HG02938 (cell line): ENCODE measurements around the gene KHSRP.

Experiments
- ATAC-seq: cut with Tn5 transposase; IDR thresholded peaks from one replicate; pipeline ENCODE4 v1.9.1; 2021; ENCODE audit warnings: mild to moderate bottlenecking, moderate library complexity; ENCODE audit not compliant: unreplicated experiment

Gene KHSRP, protein sequence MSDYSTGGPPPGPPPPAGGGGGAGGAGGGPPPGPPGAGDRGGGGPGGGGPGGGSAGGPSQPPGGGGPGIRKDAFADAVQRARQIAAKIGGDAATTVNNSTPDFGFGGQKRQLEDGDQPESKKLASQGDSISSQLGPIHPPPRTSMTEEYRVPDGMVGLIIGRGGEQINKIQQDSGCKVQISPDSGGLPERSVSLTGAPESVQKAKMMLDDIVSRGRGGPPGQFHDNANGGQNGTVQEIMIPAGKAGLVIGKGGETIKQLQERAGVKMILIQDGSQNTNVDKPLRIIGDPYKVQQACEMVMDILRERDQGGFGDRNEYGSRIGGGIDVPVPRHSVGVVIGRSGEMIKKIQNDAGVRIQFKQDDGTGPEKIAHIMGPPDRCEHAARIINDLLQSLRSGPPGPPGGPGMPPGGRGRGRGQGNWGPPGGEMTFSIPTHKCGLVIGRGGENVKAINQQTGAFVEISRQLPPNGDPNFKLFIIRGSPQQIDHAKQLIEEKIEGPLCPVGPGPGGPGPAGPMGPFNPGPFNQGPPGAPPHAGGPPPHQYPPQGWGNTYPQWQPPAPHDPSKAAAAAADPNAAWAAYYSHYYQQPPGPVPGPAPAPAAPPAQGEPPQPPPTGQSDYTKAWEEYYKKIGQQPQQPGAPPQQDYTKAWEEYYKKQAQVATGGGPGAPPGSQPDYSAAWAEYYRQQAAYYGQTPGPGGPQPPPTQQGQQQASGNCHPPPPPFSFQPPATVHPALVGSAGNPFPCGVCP

GRCh38 chr19:6424195-6424938, at the start of gene KHSRP:
TSS of gene KHSRP (minus strand) at chr19:6424811. CDS start at chr19:6424701, 110 bp downstream.
- no peak for ATAC-seq

- no peak for ATAC-seq
Observed at GRCh38 chr19:6473647-6474046, 49.0 kb upstream of the KHSRP start.

GRCh38 chr19:6472713-6473112, 48.1 kb upstream of the KHSRP start:
- ATAC-seq = no peak

DNA sequence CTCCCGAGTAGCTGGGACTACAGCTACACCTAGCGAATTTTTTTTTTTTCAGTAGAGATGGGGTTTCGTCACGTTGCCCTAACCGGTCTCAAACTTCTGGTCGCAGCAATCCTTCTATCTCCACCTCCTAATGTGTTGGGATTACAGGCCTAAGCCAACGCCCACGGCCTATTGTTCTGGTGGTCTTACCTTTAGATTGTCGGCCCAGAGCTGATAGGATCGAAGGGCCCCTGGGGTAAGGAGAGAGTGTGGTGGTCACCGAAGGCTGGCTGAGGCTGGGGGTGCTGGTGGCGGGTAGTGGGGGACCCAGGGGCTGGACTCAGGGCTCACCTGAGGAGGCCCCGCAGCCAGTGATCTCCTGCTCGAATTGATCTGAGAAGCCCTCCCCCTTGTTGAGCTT, 46.5 kb upstream of the KHSRP start:
- no peak for ATAC-seq

GRCh38 chr19:6470173-6470572, 45.6 kb upstream of the KHSRP start:
- ATAC-seq = no peak

- no peak for ATAC-seq
Observed at GRCh38 chr19:6467384-6467783, 42.8 kb upstream of the KHSRP start.

GRCh38 chr19:6466526-6467248, 42.1 kb upstream of the KHSRP start:
- ATAC-seq = no peak

DNA sequence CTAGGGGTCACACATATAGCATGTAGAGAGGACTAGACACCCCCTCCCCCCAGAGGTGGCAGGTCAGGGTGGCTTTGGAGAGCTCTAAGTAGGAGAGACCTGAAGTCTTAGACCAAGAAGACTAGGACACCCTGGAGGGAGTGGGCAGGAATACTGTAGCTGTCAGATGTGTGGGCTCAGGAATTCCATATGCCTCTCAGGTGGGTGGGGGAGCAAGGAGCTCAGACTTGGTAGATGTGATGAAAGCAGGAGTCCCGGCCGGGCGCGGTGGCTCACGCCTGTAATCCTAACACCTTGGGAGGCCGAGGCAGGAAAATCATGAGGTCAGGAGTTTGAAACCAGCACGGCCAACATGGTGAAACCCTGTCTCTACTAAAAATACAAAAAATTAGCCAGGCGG, 41.1 kb upstream of the KHSRP start:
- ATAC-seq = no peak

- no peak for ATAC-seq
Observed at GRCh38 chr19:6465006-6465405, 40.4 kb upstream of the KHSRP start.

DNA sequence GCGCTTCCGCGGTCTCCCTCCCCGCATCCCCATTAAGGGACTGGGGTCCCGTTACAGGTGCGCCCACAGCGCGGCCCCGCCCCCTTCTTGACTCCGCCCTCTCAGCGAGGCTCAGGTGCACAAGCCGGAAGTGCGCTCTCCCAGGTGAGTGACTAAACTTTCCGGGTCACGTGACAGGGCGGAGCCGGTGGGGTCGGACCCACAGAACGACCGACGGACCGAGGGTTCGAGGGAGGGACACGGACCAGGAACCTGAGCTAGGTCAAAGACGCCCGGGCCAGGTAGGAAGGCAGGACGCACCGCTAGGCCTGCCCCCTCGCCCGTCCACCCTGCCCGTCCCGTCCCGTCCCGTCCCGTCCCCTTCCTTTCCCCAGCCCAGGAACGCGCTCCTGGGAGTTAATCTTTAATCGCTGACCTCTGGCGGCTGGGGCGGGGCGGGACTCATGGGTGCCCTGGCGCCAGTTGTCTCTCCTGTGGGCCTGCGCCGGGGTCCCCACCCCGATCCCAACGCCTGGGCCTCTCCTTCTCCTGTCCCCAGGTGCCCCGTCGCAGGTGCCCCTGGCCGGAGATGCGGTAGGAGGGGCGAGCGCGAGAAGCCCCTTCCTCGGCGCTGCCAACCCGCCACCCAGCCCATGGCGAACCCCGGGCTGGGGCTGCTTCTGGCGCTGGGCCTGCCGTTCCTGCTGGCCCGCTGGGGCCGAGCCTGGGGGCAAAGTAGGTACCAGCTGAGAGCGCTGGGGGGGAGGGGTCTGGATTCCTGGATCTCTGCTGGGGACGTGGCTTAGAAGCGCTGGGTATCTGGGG, 39.7 kb upstream of the KHSRP start, which contains the start of gene CRB3:
CRB3 (plus strand) TSS at position 202 of the 804 bp plus-strand sequence; CDS start at position 633, 431 bp downstream.
- no peak for ATAC-seq

DNA sequence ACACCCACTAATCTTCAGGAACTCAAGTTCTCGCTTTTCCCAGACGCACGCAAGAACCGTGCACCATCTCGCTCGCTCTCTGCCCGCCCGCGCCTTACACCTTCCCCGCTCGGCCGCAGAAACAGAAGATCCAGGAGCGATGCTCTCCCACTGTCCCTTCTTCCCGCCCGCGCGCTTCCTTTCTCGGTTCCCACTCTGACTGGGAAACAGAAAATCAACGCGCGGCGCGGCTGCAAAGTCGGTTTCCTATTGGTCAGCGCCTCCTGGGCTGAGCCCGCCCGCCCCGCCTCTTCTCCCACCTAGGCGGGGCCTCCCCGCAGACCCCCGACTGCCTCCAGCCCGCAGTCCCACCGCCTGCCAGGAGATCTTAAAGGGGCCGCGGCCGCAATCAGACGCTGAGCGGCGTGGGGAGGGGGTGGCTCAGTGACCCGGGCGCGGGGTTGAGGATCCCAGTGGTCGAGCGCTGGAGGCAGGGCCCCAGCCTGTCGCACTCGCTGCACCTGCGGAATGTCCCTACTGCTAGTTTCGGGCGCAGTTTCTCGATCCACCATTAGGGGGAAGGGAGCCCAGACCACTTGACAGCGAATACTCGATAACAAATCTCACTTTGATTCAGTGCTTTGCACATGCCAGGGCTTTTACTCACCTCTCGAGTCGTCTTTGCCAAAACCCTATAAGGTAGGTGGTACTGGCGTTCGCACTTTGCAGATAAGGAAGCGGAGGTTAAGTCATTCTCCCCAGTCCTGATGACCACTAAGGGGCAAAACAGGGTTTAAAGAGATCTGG, 35.7 kb upstream of the KHSRP start:
- peak; percentile 55 for ATAC-seq

GRCh38 chr19:6459262-6460098, 34.9 kb upstream of the KHSRP start, which contains the start of gene SLC25A23:
TSS of gene SLC25A23 (minus strand) at chr19:6459792. CDS start at chr19:6459628, 164 bp downstream.
- ATAC-seq = no peak

- ATAC-seq = no peak
Observed at GRCh38 chr19:6458695-6459261, 34.2 kb upstream of the KHSRP start.

DNA sequence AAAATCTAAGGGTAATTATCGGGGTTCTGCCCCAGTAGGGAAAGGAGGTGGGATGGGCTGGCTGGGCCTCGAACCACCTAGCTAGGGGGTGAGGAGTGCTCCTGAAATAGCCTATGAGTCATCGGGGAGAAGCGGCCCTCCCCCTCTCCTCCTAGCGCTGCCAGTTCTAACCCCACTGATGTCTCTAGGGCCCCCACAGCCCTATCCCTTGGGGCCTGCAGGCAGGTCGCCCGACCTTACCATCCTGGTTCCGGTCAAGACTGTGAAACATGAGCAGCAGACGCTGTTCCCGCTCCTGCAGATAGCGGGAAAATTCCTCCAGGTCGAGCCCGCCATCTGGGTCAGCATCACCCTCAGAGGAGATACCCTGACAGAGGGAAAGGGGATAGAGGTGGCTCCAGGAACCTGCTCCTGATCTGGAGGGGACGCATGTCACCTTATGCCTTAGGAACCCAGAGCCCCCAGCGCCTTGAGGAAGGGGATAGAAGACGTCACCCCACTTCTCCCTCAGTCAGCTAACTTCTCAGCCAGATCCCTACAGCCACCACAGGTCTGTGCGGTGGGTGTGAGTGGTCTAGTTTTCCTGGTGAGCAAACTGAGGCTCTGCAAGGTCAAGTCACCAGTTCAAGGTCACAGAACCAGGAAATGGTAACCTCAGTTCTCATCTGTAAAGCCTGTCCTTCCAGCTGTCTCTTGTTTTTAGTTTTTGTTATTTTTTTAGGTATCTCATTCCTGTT, 33.5 kb upstream of the KHSRP start:
- ATAC-seq = no peak

GRCh38 chr19:6455924-6456323, 31.3 kb upstream of the KHSRP start:
- ATAC-seq = no peak

DNA sequence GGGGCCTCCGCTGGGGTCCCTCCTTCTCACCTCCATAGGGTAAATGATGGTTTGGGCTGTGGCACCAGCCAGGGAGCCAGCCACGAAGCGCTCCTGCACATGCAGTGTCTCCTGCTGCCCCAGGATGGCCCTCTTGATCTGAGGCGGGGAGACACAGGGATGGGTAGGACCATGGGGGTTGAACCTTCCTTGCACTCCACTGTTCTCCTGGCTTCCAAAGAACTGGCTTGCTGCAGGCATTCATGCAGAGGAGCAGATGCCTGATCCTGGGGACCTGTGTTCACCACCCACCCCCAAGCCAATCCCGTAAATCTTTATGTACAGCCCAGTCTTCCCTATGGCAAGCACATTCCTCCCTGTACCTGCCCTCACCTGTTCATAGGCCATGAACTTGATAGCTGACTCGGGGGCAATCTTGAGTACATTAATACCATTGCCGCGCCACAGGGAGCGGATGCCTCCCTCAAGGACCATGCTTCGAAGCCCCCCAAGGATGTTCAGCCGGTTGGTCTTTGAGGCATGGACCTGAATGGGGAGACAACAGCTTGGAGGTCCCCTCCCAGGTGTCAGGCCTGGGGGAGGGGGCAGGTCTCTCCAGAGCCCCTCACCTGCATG, 29.4 kb upstream of the KHSRP start:
- ATAC-seq = no peak

DNA sequence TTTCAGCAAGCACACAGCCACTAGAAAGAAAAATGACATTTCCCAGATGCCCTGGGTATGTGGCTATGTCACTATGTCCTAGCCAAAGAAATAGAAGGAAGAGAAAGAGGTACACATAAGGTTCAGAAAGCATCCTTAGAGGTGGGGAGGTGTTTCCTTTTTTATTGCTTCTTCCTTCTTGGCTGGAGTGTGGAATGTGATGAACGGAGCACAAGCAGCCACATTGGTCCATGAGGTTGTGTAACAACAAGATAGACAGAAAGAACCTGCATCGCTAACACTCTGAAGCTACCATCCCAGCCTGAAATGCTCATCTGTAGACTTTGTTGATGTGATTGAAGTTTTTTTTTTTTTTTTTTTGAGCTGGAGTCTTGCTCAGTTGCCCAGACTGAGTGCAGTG, 28.3 kb upstream of the KHSRP start:
- no peak for ATAC-seq
